Natural killer cell (primary cell): ENCODE measurements around the gene PKLR. TPM values are rescaled to one million over a fixed set of nuclear protein-coding genes. Genes with fewer than 3 reads are reported as not detected.
A peak's percentile ranks its signal among the peaks of the same experiment; 100 is the strongest.

Experiments used
- ATAC-seq, 3 donors: fragments of 150-1000 bp in 2 of 3; fragments of 200-7000 bp in 1 of 3; cut with Tn5 transposase; 1 replicate in 1 of 3; 2 replicates in 2 of 3; pipeline ENCODE4 v1.10.0; 2021; ENCODE audit warnings: mild to moderate bottlenecking in 2 of 3, moderate library complexity in 2 of 3
- DNase-seq, 2 donors: peaks; one replicate each; pipeline versions ENCODE4 v3.0.0 to v3.0.0-alpha.2; 2013 to 2021; ENCODE audit warnings: mixed read lengths in 1 of 2
- H3K27ac ChIP-seq: one replicate; pipeline ENCODE4 v1.5.1; 2013; ENCODE audit warnings: mild to moderate bottlenecking, low read length
- H3K27me3 ChIP-seq: one replicate; pipeline ENCODE4 v1.6.1; 2013; ENCODE audit warnings: low read length; ENCODE audit not compliant: control insufficient read depth, insufficient read depth
- H3K36me3 ChIP-seq: one replicate; pipeline ENCODE4 v1.6.1; 2013; ENCODE audit warnings: low read length; ENCODE audit not compliant: control insufficient read depth, insufficient read depth
- H3K4me1 ChIP-seq: one replicate; pipeline ENCODE4 v1.6.1; 2013; ENCODE audit warnings: low read length; ENCODE audit not compliant: control insufficient read depth, insufficient read depth
- H3K4me3 ChIP-seq: one replicate; pipeline ENCODE4 v1.5.1; 2013; ENCODE audit warnings: low read length
- H3K9me3 ChIP-seq: one replicate; pipeline ENCODE4 v1.6.1; 2013; ENCODE audit warnings: low read length; ENCODE audit not compliant: control insufficient read depth, insufficient read depth
- H3K27ac Mint-ChIP-seq, 2 donors: one replicate each; pipeline ENCODE4 v1.8.0; 2022; ENCODE audit warnings: mild to moderate bottlenecking in 2 of 2, mixed read lengths in 2 of 2, moderate library complexity in 1 of 2
- H3K27me3 Mint-ChIP-seq, 2 donors: one replicate each; pipeline ENCODE4 v1.8.0; 2022; ENCODE audit warnings: low read depth in 2 of 2, mixed read lengths in 2 of 2
- H3K36me3 Mint-ChIP-seq: one replicate; pipeline ENCODE4 v1.8.0; 2022; ENCODE audit warnings: mixed read lengths
- H3K4me1 Mint-ChIP-seq, 2 donors: one replicate each; pipeline ENCODE4 v1.8.0; 2022; ENCODE audit warnings: mixed read lengths in 2 of 2
- H3K4me3 Mint-ChIP-seq: one replicate; pipeline ENCODE4 v1.8.0; 2022; ENCODE audit warnings: mild to moderate bottlenecking, moderate library complexity, mixed read lengths
- H3K9me3 Mint-ChIP-seq, 2 donors: one replicate each; pipeline ENCODE4 v1.8.0; 2022; ENCODE audit warnings: mixed read lengths in 2 of 2
- CTCF ChIP-seq: fragments of 200-600 bp; IDR thresholded peaks from one replicate; pipeline ENCODE4 v1.8.0; 2022; ENCODE audit warnings: antibody characterized with exemption
- WGBS: methylation state at CpG from one replicate; pipeline ENCODE4 v1.1.7; 2013; ENCODE audit warnings: missing lambda C conversion rate; ENCODE audit not compliant: insufficient coverage; 5-methylcytosine and 5-hydroxymethylcytosine counted together
- intact Hi-C: fragments of 100-400 bp; cut with micrococcal nuclease; formaldehyde crosslinking; loops from one replicate; pipeline ENCODE4 v1.14.2; 2022
- total RNA-seq, 4 donors: library from RNA; stranded (reverse); fragments of 120-200 nt in 1 of 4; gene quantifications; one replicate each; pipeline versions ENCODE4 v1.2.3 to v1.2.4, GENCODE V29; 2013 to 2022

Gene PKLR
- total RNA-seq, 3 donors from 2014 or later (not counting 1 experiment from before 2014, with no cell fraction given): 0.12 TPM; not detected in 2

- Mint-ChIP-seq H3K9me3 (no peaks in the 10 kb centered on the region), H3K27me3 (no peaks in the 10 kb centered on the region), H3K4me1 (peaks cover 31 to 37% of the 10 kb centered on the region in 2 donors), H3K27ac (peak overlapping the region in 1 of 2 donors; percentile 63), H3K36me3 (peaks cover 9% of the 10 kb centered on the region), H3K4me3 (peak overlapping the region; percentile 86)
- DNase-seq (no peak), ATAC-seq (no peak)
- TF ChIP-seq CTCF: no peak
- 83% methylated on average over 11 of the region's 12 CpGs for WGBS
- H3K27me3 ChIP-seq: no peaks in the 10 kb centered on the region
- H3K27ac ChIP-seq: no peak overlapping the region
- H3K4me3 ChIP-seq: no peak overlapping the region
- peaks cover 19% of the 10 kb centered on the region for H3K36me3 ChIP-seq
- H3K9me3 ChIP-seq: no peaks in the 10 kb centered on the region
- H3K4me1 ChIP-seq: peaks cover 33% of the 10 kb centered on the region
- intact Hi-C loops: loop anchor here (10.0 kb wide), 1 partner anchor 251 kb away; no protein-coding TSS in a partner anchor
Measured at GRCh38 chr1:155254228-155254713, 47.0 kb downstream of the PKLR start.

- no peak for ATAC-seq
- no peak overlapping the region for H3K27ac Mint-ChIP-seq
- peak overlapping the region; percentile 86 for H3K4me3 Mint-ChIP-seq
- no peak for DNase-seq
- TF ChIP-seq CTCF: no peak
- Histone ChIP-seq H3K9me3 (no peaks in the 10 kb centered on the region), H3K27ac (no peak overlapping the region), H3K4me3 (no peak overlapping the region), H3K36me3 (peaks cover 19% of the 10 kb centered on the region), H3K4me1 (peaks cover 33% of the 10 kb centered on the region), H3K27me3 (no peaks in the 10 kb centered on the region)
- peaks cover 9% of the 10 kb centered on the region for H3K36me3 Mint-ChIP-seq
- WGBS: 94% methylated on average over 5 of the region's 5 CpGs
- H3K27me3 Mint-ChIP-seq: no peaks in the 10 kb centered on the region
- no peaks in the 10 kb centered on the region for H3K9me3 Mint-ChIP-seq
- intact Hi-C loops: loop anchor here (10.0 kb wide), 1 partner anchor 251 kb away; no protein-coding TSS in a partner anchor
- H3K4me1 Mint-ChIP-seq: peaks cover 31 to 37% of the 10 kb centered on the region in 2 donors
Measured at GRCh38 chr1:155253797-155254196, 47.4 kb downstream of the PKLR start.

- peak overlapping the region; percentile 62 for H3K4me3 Mint-ChIP-seq
- peaks cover 31 to 37% of the 10 kb centered on the region in 2 donors for H3K4me1 Mint-ChIP-seq
- ATAC-seq: no peak
- peaks cover 9% of the 10 kb centered on the region for H3K36me3 Mint-ChIP-seq
- no peak for DNase-seq
- no peaks in the 10 kb centered on the region for H3K27me3 Mint-ChIP-seq
- intact Hi-C loops: loop anchor here (10.0 kb wide), 1 partner anchor 252 kb away; no protein-coding TSS in a partner anchor
- H3K9me3 Mint-ChIP-seq: no peaks in the 10 kb centered on the region
- no peak for TF ChIP-seq CTCF
- Histone ChIP-seq H3K9me3 (no peaks in the 10 kb centered on the region), H3K27me3 (no peaks in the 10 kb centered on the region), H3K4me3 (no peak overlapping the region), H3K36me3 (peaks cover 15% of the 10 kb centered on the region), H3K4me1 (peaks cover 33% of the 10 kb centered on the region), H3K27ac (no peak overlapping the region)
- H3K27ac Mint-ChIP-seq: no peak overlapping the region
- 93% methylated on average over 5 of the region's 5 CpGs for WGBS
Measured at GRCh38 chr1:155253208-155253607, 48.0 kb downstream of the PKLR start.

- H3K4me3 ChIP-seq: no peak overlapping the region
- H3K4me1 ChIP-seq: peaks cover 33% of the 10 kb centered on the region
- Mint-ChIP-seq H3K27ac (no peak overlapping the region), H3K27me3 (no peaks in the 10 kb centered on the region), H3K4me1 (peaks cover 22 to 37% of the 10 kb centered on the region in 2 donors), H3K4me3 (no peak overlapping the region), H3K9me3 (no peaks in the 10 kb centered on the region), H3K36me3 (no peaks in the 10 kb centered on the region)
- no peaks in the 10 kb centered on the region for H3K9me3 ChIP-seq
- no peak for DNase-seq
- WGBS: 98% methylated on average over 6 of the region's 7 CpGs
- H3K27ac ChIP-seq: no peak overlapping the region
- intact Hi-C loops: loop anchor here (2.0 to 10.0 kb wide), 2 partner anchors 21 to 253 kb away; partner anchors contain the start of gene CLK2
- no peak for ATAC-seq
- TF ChIP-seq CTCF: no peak
- H3K27me3 ChIP-seq: no peaks in the 10 kb centered on the region
- H3K36me3 ChIP-seq: peaks cover 5% of the 10 kb centered on the region
Measured at GRCh38 chr1:155251566-155251965, 49.7 kb downstream of the PKLR start.
